Ovary (tissue), 9 donors: Measurements from ENCODE around the gene FBXL17. TPM values are rescaled to one million over a fixed set of nuclear protein-coding genes. Genes with fewer than 3 reads are reported as not detected.

ENCODE experiments used
- DNase-seq, 5 donors: peaks; one replicate each; pipeline ENCODE4 v3.0.0-alpha.2; 2019 to 2020
- H3K27ac ChIP-seq, 2 donors: fragments of 200-600 bp; one replicate each; pipeline versions ENCODE4 v1.5.1 to v1.8.0; 2019 to 2022
- H3K27me3 ChIP-seq: fragments of 200-600 bp; one replicate; pipeline ENCODE4 v1.8.0; 2022
- H3K36me3 ChIP-seq: fragments of 200-600 bp; sonication (generic); one replicate; pipeline ENCODE4 v1.5.1; 2019
- H3K4me1 ChIP-seq: one replicate; pipeline ENCODE4 v1.8.1; 2013; ENCODE audit warnings: mild to moderate bottlenecking, moderate library complexity; ENCODE audit not compliant: insufficient read depth
- H3K4me3 ChIP-seq: fragments of 200-600 bp; sonication (generic); one replicate; pipeline ENCODE4 v1.5.1; 2017
- H3K9me3 ChIP-seq, 2 donors: fragments of 200-600 bp in 1 of 2; sonication (generic) in 1 of 2; one replicate each; pipeline versions ENCODE4 v1.5.1 to v1.8.1; 2013 to 2019; ENCODE audit warnings: mild to moderate bottlenecking in 1 of 2, moderate library complexity in 1 of 2
- EP300 ChIP-seq: sonication (generic); formaldehyde crosslinking; IDR thresholded peaks from one replicate; pipeline ENCODE4 v1.6.1; 2017; ENCODE audit warnings: antibody characterized with exemption
- POLR2A ChIP-seq: fragments of 450-650 bp; IDR thresholded peaks from one replicate; pipeline ENCODE4 v1.6.1; 2017; ENCODE audit warnings: antibody characterized with exemption, mild to moderate bottlenecking, moderate library complexity
- WGBS, 3 donors: extraction: QIAGEN DNeasy Blood & Tissue Kit in 1 of 3; methylation state at CpG; one replicate each; pipeline versions ENCODE4 v1.1.5 to v1.1.7; 2013 to 2017; 5-methylcytosine and 5-hydroxymethylcytosine counted together
- intact Hi-C, 4 donors: fragments of 100-400 bp; cut with DNase I; formaldehyde crosslinking; loops; one replicate each; pipeline versions ENCODE4 v1.11.0 to v1.15.1; 2022 to 2023
- polyA plus RNA-seq, 2 donors: library from polyadenylated mRNA; stranded (reverse); fragments of 200-250 nt in 1 of 2; fragments of 350-450 nt in 1 of 2; fragmentation: Illumina TruSeq in 1 of 2; extraction: RNeasy Lipid Tissue Mini Kit (QIAGEN cat#74804) in 1 of 2; gene quantifications; one replicate each; pipeline ENCODE4 v1.2.3, GENCODE V29; 2013 to 2014
- total RNA-seq, 7 donors: library from RNA; depleted of rRNA in 2 of 7; stranded (reverse); fragments of >200 nt in 2 of 7; fragmentation: NEBNext Ultra II Directional in 3 of 7; extraction: Animal tissue kit (Norgen Biotek cat#: 25700) in 3 of 7; gene quantifications; one replicate each; pipeline versions ENCODE4 v1.1.0 to v1.2.4, GENCODE V29; 2016 to 2023
- TF ChIP-seq, protein P1 (sequence below), 3 donors: fragments of 450-650 bp in 2 of 3; fragments of 200-600 bp in 1 of 3; IDR thresholded peaks; one replicate each; pipeline versions ENCODE4 v1.5.1 to v1.8.0; 2016 to 2022; ENCODE audit warnings: antibody characterized with exemption in 3 of 3, mild to moderate bottlenecking in 1 of 3
- donor health status: DM: no; HTN: no; CAD: no; lungs with moderate emphysema.
- donor health status: DM: no; HTN: no; CAD: no.
- donor health status: Bipolar disorder and iron deficiency.
- donor health status: DM: yes; HTN: yes; CAD: no.
- donor health status: DM: no; HTN: no; CAD: no.
- donor health status: DM: yes; HTN: yes; CAD: no.

The FBXL17 gene
- total and polyA plus RNA-seq, 9 donors: 6.8 to 20.4 (median 15.9) TPM

DNA sequence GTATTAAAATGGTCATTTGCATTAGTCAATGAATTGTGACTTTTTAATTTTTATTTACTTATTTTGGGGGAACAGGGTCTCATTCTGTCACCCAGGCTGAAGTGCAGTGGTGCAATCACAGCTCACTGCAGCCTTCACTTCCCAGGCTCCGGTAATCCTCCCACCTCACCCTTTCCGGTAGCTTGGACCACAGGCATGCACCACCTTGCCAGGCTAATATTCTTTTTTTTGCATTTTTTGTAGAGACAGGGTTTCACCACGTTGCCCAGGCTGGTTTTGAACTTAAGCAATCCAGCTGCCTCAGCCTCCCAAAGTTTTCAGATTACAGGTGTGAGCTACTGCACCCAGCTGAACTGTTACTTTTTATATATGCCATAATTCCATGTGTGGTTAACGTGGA lies 143.4 kb downstream of the FBXL17 start:
- no peaks in the 10 kb centered on the region for H3K4me1 ChIP-seq
- H3K36me3 ChIP-seq: no peaks in the 10 kb centered on the region
- DNase-seq: no peak
- H3K4me3 ChIP-seq: no peak overlapping the region
- H3K27ac ChIP-seq: no peak overlapping the region
- 79 to 85% (median 84%) methylated on average over 4 of the region's 4 CpGs for WGBS, 3 donors
- no peaks in the 10 kb centered on the region for H3K27me3 ChIP-seq
- no peaks in the 10 kb centered on the region for H3K9me3 ChIP-seq
- TF ChIP-seq POLR2A (no peak), EP300 (no peak)
- TF ChIP-seq, protein P1, sequence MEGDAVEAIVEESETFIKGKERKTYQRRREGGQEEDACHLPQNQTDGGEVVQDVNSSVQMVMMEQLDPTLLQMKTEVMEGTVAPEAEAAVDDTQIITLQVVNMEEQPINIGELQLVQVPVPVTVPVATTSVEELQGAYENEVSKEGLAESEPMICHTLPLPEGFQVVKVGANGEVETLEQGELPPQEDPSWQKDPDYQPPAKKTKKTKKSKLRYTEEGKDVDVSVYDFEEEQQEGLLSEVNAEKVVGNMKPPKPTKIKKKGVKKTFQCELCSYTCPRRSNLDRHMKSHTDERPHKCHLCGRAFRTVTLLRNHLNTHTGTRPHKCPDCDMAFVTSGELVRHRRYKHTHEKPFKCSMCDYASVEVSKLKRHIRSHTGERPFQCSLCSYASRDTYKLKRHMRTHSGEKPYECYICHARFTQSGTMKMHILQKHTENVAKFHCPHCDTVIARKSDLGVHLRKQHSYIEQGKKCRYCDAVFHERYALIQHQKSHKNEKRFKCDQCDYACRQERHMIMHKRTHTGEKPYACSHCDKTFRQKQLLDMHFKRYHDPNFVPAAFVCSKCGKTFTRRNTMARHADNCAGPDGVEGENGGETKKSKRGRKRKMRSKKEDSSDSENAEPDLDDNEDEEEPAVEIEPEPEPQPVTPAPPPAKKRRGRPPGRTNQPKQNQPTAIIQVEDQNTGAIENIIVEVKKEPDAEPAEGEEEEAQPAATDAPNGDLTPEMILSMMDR (IDR thresholded peaks at IDR 0.05): no peak
- intact Hi-C loops: no loop called here

DNA sequence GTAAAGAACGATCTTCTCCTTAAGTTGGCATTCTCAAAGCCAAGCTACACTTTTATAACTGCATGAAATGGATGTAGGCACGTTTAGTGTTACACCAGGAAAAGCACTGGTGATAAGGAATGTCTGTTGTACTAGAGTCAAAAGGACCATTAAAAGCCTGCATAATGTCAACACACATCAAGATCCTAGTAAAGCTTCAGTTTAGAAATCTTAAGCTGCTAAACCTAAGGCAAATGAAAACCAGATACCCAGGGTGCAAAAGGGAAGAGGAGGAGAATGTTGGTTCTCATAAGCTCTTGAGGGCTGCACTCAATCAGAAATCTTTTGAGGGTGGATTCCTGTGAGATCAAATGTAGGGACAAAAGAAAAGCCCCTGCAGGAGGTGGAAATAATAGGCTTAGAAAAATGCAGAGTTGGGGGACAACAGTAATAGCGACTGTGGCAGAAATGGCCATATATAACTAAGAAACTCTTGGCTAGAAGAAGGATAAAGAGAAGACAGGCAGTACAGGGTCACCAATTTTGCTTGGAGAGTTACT lies 148.2 kb downstream of the FBXL17 start:
- no peaks in the 10 kb centered on the region for H3K27me3 ChIP-seq
- intact Hi-C loops: no loop called here
- H3K4me3 ChIP-seq: no peak overlapping the region
- H3K36me3 ChIP-seq: no peaks in the 10 kb centered on the region
- no peak for DNase-seq
- TF ChIP-seq, protein P1 (IDR thresholded peaks at IDR 0.05): no peak
- TF ChIP-seq EP300 (no peak), POLR2A (no peak)
- H3K9me3 ChIP-seq: no peaks in the 10 kb centered on the region
- 54 to 63% (median 59%) methylated on average over 3 of the region's 3 CpGs for WGBS, 3 donors
- no peak overlapping the region for H3K27ac ChIP-seq
- no peaks in the 10 kb centered on the region for H3K4me1 ChIP-seq

DNA sequence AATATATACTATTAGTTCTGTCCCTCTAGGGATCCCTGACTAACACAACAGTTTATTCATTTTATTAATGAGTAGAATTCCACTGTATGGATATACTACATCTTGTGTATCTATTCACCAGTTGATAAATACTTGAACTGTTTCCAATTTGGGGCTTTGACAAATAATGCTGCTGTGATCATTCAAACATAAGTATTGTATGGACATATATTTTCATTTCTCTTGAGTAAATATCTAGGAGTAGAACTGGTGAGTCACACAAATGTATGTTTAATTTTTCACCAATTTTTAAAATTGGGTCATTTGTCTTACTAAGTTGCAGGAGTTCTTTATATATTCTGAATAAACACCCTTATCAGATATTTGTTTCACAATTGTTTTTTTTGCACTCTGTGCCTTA lies 149.1 kb downstream of the FBXL17 start:
- no peak for TF ChIP-seq POLR2A
- TF ChIP-seq, protein P1 (IDR thresholded peaks at IDR 0.05): no peak
- TF ChIP-seq EP300: no peak
- Histone ChIP-seq H3K27ac (no peak overlapping the region), H3K9me3 (no peaks in the 10 kb centered on the region), H3K4me3 (no peak overlapping the region), H3K27me3 (no peaks in the 10 kb centered on the region), H3K36me3 (no peaks in the 10 kb centered on the region), H3K4me1 (peaks cover 1% of the 10 kb centered on the region)
- no peak for DNase-seq
- intact Hi-C loops: no loop called here

DNA sequence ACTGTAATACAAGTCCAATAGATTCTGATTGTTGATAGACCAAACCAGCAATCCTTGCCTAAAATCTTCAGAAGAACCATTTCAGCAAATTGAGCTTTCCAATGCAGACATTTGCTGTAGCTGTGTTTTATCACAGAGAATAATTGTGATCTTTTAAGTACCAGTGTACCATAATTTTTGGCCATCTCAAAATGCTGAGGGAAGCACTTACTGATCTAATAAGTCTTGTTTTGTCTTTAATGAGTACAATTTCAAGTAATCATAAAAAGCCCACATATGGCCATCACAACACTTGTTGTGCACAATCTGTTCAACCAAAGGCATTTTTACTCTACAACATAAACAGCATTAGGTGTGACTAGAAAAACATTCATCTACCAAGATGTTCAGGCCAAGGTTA lies 159.9 kb downstream of the FBXL17 start:
- TF ChIP-seq, protein P1 (IDR thresholded peaks at IDR 0.05): no peak
- TF ChIP-seq EP300 (no peak), POLR2A (no peak)
- Histone ChIP-seq H3K4me3 (no peak overlapping the region), H3K27me3 (no peaks in the 10 kb centered on the region), H3K4me1 (no peaks in the 10 kb centered on the region), H3K9me3 (no peaks in the 10 kb centered on the region), H3K36me3 (no peaks in the 10 kb centered on the region), H3K27ac (no peak overlapping the region)
- intact Hi-C loops: no loop called here
- no peak for DNase-seq

DNA sequence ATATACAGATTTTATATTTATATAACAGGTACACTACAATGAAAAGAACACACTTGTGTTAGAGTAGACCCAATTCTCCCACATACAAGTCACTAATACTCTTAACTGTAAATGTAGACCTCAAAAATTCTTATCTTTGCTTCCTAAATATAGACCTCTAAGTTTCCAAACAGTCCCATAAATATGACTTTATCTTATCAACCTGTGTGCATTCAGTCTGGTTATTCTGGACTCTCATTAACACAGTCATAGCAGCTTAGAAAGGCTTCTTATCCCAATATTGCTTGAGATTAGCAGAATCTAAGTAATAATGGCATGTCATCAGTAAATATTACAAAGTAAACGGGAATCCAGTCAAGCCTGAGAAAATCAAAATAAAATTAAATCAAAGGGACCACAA lies 161.1 kb downstream of the FBXL17 start:
- Histone ChIP-seq H3K36me3 (no peaks in the 10 kb centered on the region), H3K4me3 (no peak overlapping the region), H3K27ac (no peak overlapping the region), H3K9me3 (no peaks in the 10 kb centered on the region), H3K4me1 (no peaks in the 10 kb centered on the region), H3K27me3 (no peaks in the 10 kb centered on the region)
- no peak for DNase-seq
- intact Hi-C loops: no loop called here
- 68 to 74% (median 72%) methylated on average over 1 of the region's 1 CpG for WGBS, 3 donors
- no peak for TF ChIP-seq EP300
- TF ChIP-seq POLR2A: no peak
- TF ChIP-seq, protein P1 (IDR thresholded peaks at IDR 0.05): no peak
